Stimulated activated CD8-positive, alpha-beta memory T cell treated with anti-CD3 and anti-CD28 coated beads, Interleukin-15, amount 100 ng/mL, for 48 hours (primary cell): Measurements from ENCODE around the gene GOLPH3.
"Not testable (repeated sequence)": the region's sequence is repeated elsewhere in the genome, so short reads cannot be mapped to it uniquely, and the experiment has no call there.

Experiments used
- DNase-seq, 2 donors: peaks; one replicate each; pipeline ENCODE4 v3.0.0-alpha.2; 2020; ENCODE audit warnings: low read depth in 2 of 2

The GOLPH3 gene

GRCh38 chr5:32174011-32174870, at the start of gene GOLPH3:
Gene GOLPH3, minus strand, starts transcription at chr5:32174319. Its CDS starts 285 bp downstream, at chr5:32174034.
- DNase-seq, result peak; percentile 91 to 92

GRCh38 chr5:32222723-32223470, 48.8 kb upstream of the GOLPH3 start:
- no peak for DNase-seq

DNA sequence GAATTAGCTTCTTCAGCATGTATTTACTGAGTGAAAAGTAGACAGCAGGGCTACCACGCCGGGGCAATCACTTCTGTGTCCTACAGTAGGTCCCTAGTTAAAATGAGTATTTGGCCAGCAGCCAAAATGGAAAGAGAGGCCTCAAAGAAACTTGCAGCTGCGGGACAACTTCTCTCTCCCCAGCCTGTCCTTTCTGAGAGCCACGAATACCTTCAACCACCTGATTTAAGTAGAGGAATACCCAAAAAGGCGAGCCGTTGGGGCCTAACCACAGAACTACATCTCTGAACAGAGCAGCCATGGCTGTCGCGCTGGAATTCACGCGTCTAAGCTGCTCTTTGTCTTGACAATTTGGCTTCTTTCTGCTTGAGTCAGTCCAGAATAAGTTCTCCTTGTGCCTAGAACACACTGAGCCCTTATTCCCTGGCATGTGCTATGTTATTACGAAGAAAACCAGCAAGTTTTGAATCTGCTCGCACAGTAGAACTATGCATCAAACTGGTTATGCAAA, 43.8 kb upstream of the GOLPH3 start:
- no peak for DNase-seq

- DNase-seq, result not testable (repeated sequence)
Observed at GRCh38 chr5:32214344-32214743, 40.2 kb upstream of the GOLPH3 start.

DNA sequence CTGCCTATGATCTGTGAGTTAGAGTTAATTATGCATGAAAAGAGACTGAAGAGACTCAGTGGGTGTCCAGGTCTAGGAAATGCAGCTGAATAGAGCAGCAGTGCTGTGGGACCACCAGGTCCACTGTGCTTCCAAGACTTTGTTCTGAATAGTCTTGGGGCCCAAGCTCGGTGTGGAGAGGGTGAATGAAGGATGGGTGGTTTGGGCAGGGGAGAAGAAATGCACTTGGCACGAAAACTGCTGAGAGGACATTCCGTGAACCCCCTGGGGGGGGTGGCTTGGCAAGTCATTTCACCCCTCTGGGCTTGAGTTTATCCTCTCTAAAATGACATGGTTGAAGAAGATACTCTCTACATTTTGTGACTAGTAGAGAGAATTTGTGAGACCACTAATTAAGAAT, 36.0 kb upstream of the GOLPH3 start:
- DNase-seq, result no peak

GRCh38 chr5:32208837-32209236, 34.7 kb upstream of the GOLPH3 start:
- DNase-seq, result not testable (repeated sequence)

- no peak for DNase-seq
Observed at GRCh38 chr5:32207355-32207634, 33.2 kb upstream of the GOLPH3 start.

GRCh38 chr5:32206509-32207354, 32.6 kb upstream of the GOLPH3 start:
- DNase-seq, result no peak

DNA sequence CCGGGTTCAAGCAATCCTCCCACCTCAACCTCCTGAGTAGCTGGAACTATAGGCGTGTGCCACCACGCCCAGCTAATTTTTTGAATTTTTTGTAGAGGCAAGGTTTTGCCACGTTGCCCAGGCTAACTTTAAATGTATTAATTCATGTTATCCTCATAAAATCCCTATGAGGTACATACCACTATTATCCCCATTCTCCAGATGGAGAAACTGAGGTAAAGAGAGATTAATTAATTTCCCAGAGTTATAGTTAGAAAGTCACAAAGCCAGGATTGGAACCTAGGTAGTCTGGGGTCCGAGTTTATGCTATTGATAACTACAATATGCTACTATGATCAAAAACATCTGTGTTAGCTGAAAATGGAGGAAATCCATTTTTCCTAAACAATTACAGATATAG, 31.9 kb upstream of the GOLPH3 start:
- DNase-seq, result no peak

- DNase-seq, result no peak
Observed at GRCh38 chr5:32202394-32202793, 28.3 kb upstream of the GOLPH3 start.

GRCh38 chr5:32201122-32201753, 27.1 kb upstream of the GOLPH3 start:
- no peak for DNase-seq

DNA sequence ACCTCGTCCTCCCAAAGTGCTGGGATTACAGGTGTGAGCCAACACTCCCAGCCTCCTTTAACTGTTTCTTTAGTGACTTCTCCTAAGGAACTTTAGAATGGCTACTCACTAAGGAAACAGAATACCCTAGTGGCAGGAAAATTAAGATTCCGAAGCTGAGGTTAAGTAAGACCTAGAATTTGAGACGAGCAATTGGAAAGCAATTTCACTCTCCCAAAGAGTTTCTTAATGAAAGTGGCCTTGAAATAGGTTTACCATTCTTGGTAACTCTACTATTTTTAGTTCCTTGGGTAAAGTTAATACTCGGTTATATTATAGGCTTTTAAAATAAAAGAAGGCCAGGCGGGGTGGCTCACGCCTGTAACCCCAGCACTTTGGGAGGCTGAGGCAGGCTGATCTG, 22.9 kb upstream of the GOLPH3 start:
- DNase-seq, result no peak

- no peak for DNase-seq
Observed at GRCh38 chr5:32195265-32195664, 21.1 kb upstream of the GOLPH3 start.

GRCh38 chr5:32193591-32193990, 19.5 kb upstream of the GOLPH3 start:
- DNase-seq, result no peak

GRCh38 chr5:32190095-32190494, 16.0 kb upstream of the GOLPH3 start:
- DNase-seq, result no peak

GRCh38 chr5:32187675-32188074, 13.6 kb upstream of the GOLPH3 start:
- DNase-seq, result no peak

GRCh38 chr5:32182463-32183063, 8.4 kb upstream of the GOLPH3 start:
- no peak for DNase-seq

DNA sequence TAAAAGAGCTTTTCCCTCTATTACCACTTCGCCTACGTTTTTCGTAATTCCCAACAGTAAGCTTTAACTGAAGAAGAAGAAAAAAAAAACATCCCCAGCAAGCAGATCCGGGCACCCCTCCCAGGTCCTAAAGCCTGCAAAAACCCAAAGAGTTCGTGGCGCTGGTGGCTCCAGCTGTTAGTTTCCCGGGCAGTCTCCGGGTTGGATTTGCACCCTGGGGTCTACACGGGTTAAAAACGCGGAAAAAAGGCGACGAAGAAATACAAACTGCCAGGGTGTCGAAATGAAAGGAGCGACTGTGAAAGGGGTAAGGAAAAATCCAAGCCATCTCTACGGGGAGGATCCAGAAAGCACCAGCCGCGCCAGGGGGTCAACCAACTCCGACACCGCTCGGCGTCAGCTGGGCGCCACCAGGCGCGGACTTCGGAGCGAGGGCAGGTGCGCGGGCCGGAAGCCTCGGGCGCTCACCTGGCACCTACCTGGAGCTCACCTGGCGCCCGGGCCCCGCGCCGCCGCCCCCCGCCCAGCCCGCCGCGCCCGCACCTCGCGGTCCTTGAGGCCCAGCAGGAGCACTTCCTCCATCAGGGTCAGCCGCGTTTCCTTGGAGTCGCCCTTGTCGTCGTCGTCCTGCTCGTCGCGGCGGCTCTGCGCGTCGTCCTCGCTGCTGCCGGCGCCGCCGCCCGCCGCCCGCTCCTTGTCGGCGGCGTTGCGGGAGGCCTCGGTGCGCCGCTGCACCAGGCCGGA, 680 bp downstream of the GOLPH3 start:
- DNase-seq, result peak in 1 of 2 donors; percentile 17

DNA sequence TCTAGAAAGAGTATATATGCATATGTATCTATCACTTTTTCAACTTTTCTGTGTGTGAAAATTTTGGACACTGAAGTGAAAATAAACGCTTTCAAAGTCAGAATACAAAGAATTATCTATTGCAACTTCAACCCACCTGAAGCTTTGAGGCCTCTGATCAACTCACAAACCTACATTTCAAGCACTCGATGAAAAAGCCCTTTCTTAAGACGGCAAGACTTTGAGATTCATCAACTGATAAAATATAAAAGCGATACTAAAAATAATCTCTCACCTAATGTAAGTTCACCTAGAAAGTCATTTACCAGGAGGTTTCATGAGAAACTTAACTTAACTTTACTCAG, 1.2 kb downstream of the GOLPH3 start:
- DNase-seq, result no peak

DNA sequence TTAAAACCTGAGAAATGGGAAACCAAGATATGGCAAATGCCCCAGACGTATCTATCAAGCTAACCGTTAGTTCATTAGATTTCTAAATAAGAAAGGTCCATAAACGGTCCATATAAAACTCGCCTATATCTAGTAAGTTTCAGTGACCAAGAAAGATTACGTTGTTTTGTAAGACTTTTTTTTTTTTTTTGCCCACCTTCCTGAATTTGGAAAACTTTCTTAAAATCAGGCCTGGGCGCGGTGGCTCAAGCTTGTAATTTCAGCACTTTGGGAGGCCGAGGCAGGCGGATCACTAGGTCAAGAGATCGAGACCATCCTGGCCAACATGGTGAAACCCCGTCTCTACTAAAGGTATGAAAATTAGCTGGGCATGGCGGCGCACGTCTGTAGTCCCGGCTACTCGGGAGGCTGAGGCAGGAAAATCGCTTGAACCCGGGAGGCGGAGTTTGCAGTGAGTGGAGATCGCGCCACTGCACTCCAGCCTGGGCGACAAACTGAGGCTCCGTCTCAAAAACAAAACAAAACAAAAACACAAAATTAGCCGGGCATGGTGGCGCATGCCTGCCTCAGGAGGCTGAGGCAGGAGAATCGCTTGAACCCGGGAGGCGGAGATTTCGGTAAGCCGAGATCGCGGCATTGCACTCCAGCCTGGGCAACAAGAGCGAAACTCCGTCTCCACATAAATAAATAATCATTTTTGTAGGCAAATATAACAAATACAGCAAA, 1.8 kb downstream of the GOLPH3 start:
- DNase-seq, result peak in 1 of 2 donors; percentile 14
